H9 (cell line): ENCODE data around the gene LGSN. TPM values are rescaled to one million over a fixed set of nuclear protein-coding genes. Genes with fewer than 3 reads are reported as not detected.

Experiments
- DNase-seq: peaks from one replicate; pipeline ENCODE4 v3.0.0-alpha.2; 2017
- H2AFZ ChIP-seq: one replicate; pipeline ENCODE4 v1.6.1; 2013; ENCODE audit warnings: mild to moderate bottlenecking, low read length, control low read depth, moderate library complexity
- H2AK5ac ChIP-seq: 2 replicates; pipeline ENCODE4 v1.6.1; 2013; ENCODE audit warnings: low read length, control low read depth, mixed read lengths; ENCODE audit not compliant: insufficient read length
- H2BK120ac ChIP-seq: one replicate; pipeline ENCODE4 v1.6.1; 2013; ENCODE audit warnings: low read depth, mild to moderate bottlenecking, low read length, control low read depth, inconsistent platforms; ENCODE audit not compliant: poor library complexity, severe bottlenecking
- H2BK12ac ChIP-seq: 2 replicates; pipeline ENCODE4 v1.6.1; 2013; ENCODE audit warnings: low read length, control low read depth, mixed read lengths, low read depth; ENCODE audit not compliant: insufficient read length
- H2BK15ac ChIP-seq: 2 replicates; pipeline ENCODE4 v1.6.1; 2013; ENCODE audit warnings: low read depth, low read length, control low read depth
- H2BK20ac ChIP-seq: one replicate; pipeline ENCODE4 v1.6.1; 2013; ENCODE audit warnings: low read depth, mild to moderate bottlenecking, low read length, control low read depth, inconsistent platforms; ENCODE audit not compliant: poor library complexity, severe bottlenecking
- H2BK5ac ChIP-seq: 2 replicates; pipeline ENCODE4 v1.6.1; 2013; ENCODE audit warnings: low read length, control low read depth, mixed read lengths; ENCODE audit not compliant: insufficient read length
- H3K14ac ChIP-seq: 2 replicates; pipeline ENCODE4 v1.6.1; 2013; ENCODE audit warnings: low read length, control low read depth; ENCODE audit not compliant: insufficient read depth
- H3K18ac ChIP-seq: 2 replicates; pipeline ENCODE4 v1.6.1; 2013; ENCODE audit warnings: low read depth, mild to moderate bottlenecking, mixed read lengths, low read length, control low read depth; ENCODE audit not compliant: insufficient read length
- H3K23ac ChIP-seq: 2 replicates; pipeline ENCODE4 v1.6.1; 2013; ENCODE audit warnings: low read length, control low read depth, mixed read lengths, low read depth; ENCODE audit not compliant: insufficient read length
- H3K23me2 ChIP-seq: 2 replicates; pipeline ENCODE4 v1.6.1; 2013; ENCODE audit warnings: low read depth, mild to moderate bottlenecking, mixed read lengths, low read length, control low read depth; ENCODE audit not compliant: insufficient read length, poor library complexity, severe bottlenecking
- H3K27ac ChIP-seq: 2 replicates; pipeline ENCODE4 v1.5.1; 2013; ENCODE audit warnings: low read length, control low read depth, mixed read lengths, low read depth; ENCODE audit not compliant: insufficient read length
- H3K27me3 ChIP-seq: 2 replicates; pipeline ENCODE4 v1.6.1; 2013; ENCODE audit warnings: low read length, control low read depth, inconsistent platforms; ENCODE audit not compliant: insufficient read depth
- H3K4ac ChIP-seq: 2 replicates; pipeline ENCODE4 v1.6.1; 2013; ENCODE audit warnings: low read depth, mild to moderate bottlenecking, control low read depth, inconsistent platforms, low read length, moderate library complexity
- H3K4me1 ChIP-seq: 2 replicates; pipeline ENCODE4 v1.6.1; 2013; ENCODE audit warnings: low read length, control low read depth, inconsistent platforms; ENCODE audit not compliant: insufficient read depth
- H3K4me2 ChIP-seq: 2 replicates; pipeline ENCODE4 v1.6.1; 2013; ENCODE audit warnings: low read length, control low read depth, mixed read lengths; ENCODE audit not compliant: insufficient read length, insufficient read depth
- H3K56ac ChIP-seq: 2 replicates; pipeline ENCODE4 v1.6.1; 2013; ENCODE audit warnings: low read depth, mild to moderate bottlenecking, mixed read lengths, low read length, control low read depth; ENCODE audit not compliant: insufficient read length
- H3K79me1 ChIP-seq: 2 replicates; pipeline ENCODE4 v1.6.1; 2013; ENCODE audit warnings: low read depth, mild to moderate bottlenecking, moderate library complexity, low read length, control low read depth, inconsistent platforms; ENCODE audit not compliant: insufficient read depth, poor library complexity, severe bottlenecking
- H3K79me2 ChIP-seq: 2 replicates; pipeline ENCODE4 v1.6.1; 2013; ENCODE audit warnings: low read length, control low read depth, inconsistent platforms; ENCODE audit not compliant: insufficient read depth
- H3K9ac ChIP-seq: 2 replicates; pipeline ENCODE4 v1.6.1; 2013; ENCODE audit warnings: low read length, control low read depth, mixed read lengths; ENCODE audit not compliant: insufficient read length; ENCODE audit errors: extremely low read depth
- H3K9me3 ChIP-seq: one replicate; pipeline ENCODE4 v1.6.1; 2013; ENCODE audit warnings: low read depth, low read length, inconsistent platforms; ENCODE audit not compliant: control insufficient read depth
- H3T11ph ChIP-seq: one replicate; pipeline ENCODE4 v1.6.1; 2013; ENCODE audit warnings: mild to moderate bottlenecking, low read length, control low read depth, inconsistent platforms
- H4K20me1 ChIP-seq: one replicate; pipeline ENCODE4 v1.6.1; 2013; ENCODE audit not compliant: control insufficient read depth, insufficient read length, insufficient read depth
- H4K5ac ChIP-seq: 2 replicates; pipeline ENCODE4 v1.6.1; 2013; ENCODE audit warnings: low read depth, mild to moderate bottlenecking, mixed read lengths, low read length, control low read depth; ENCODE audit not compliant: insufficient read length
- H4K8ac ChIP-seq: replicated peaks from 2 replicates; pipeline ENCODE4 v1.6.1; 2013; ENCODE audit warnings: low read length, control low read depth, mixed read lengths, low read depth; ENCODE audit not compliant: insufficient read length
- H4K91ac ChIP-seq: 2 replicates; pipeline ENCODE4 v1.6.1; 2013; ENCODE audit warnings: low read depth, mild to moderate bottlenecking, moderate library complexity, mixed read lengths, low read length, control low read depth; ENCODE audit not compliant: insufficient read length
- H3K27ac Mint-ChIP-seq, 3 experiments: 2 replicates in 2 of 3; 3 replicates in 1 of 3; pipeline ENCODE4 v1.8.0; 2020 to 2021; ENCODE audit warnings: mixed read lengths in 3 of 3, mild to moderate bottlenecking in 1 of 3, moderate library complexity in 1 of 3
- H3K27me3 Mint-ChIP-seq: 2 replicates; pipeline ENCODE4 v1.8.0; 2021; ENCODE audit warnings: low read depth, mild to moderate bottlenecking, moderate library complexity, mixed read lengths
- H3K36me3 Mint-ChIP-seq, 3 experiments: 2 replicates in 2 of 3; 3 replicates in 1 of 3; pipeline ENCODE4 v1.8.0; 2020 to 2021; ENCODE audit warnings: low read depth in 3 of 3, mixed read lengths in 3 of 3; ENCODE audit not compliant: insufficient read depth in 1 of 3
- H3K4me1 Mint-ChIP-seq, 2 experiments: 2 replicates each; pipeline ENCODE4 v1.8.0; 2020; ENCODE audit warnings: mixed read lengths in 2 of 2
- H3K4me3 Mint-ChIP-seq, 2 experiments: 2 replicates in 1 of 2; 3 replicates in 1 of 2; pipeline ENCODE4 v1.8.0; 2020 to 2021; ENCODE audit warnings: mild to moderate bottlenecking in 2 of 2, mixed read lengths in 2 of 2, moderate library complexity in 1 of 2
- H3K9me3 Mint-ChIP-seq, 2 experiments: 2 replicates in 1 of 2; 3 replicates in 1 of 2; pipeline ENCODE4 v1.8.0; 2020; ENCODE audit warnings: mild to moderate bottlenecking in 2 of 2, mixed read lengths in 2 of 2, moderate library complexity in 1 of 2
- WGBS: extraction: QIAGEN DNeasy Blood & Tissue Kit; methylation state at CpG from one replicate; pipeline ENCODE4 v1.1.7; 2013; ENCODE audit warnings: missing lambda C conversion rate, low lambda C conversion rate, mixed read lengths; ENCODE audit not compliant: insufficient read length; ENCODE audit errors: extremely low coverage; 5-methylcytosine and 5-hydroxymethylcytosine counted together
- total RNA-seq: library from RNA; stranded (reverse); gene quantifications from 2 replicates; pipeline ENCODE4 v1.2.1, GENCODE V29; 2021
- TF ChIP-seq, protein P1 (sequence below): fragments of 200-600 bp; sonication (generic); conservative IDR thresholded peaks from 3 replicates; pipeline ENCODE4 v1.8.0; 2021; ENCODE audit warnings: antibody characterized with exemption, mild to moderate bottlenecking

Gene LGSN
- total RNA-seq, 1 experiment from 2014 or later, result 0.13 TPM

DNA sequence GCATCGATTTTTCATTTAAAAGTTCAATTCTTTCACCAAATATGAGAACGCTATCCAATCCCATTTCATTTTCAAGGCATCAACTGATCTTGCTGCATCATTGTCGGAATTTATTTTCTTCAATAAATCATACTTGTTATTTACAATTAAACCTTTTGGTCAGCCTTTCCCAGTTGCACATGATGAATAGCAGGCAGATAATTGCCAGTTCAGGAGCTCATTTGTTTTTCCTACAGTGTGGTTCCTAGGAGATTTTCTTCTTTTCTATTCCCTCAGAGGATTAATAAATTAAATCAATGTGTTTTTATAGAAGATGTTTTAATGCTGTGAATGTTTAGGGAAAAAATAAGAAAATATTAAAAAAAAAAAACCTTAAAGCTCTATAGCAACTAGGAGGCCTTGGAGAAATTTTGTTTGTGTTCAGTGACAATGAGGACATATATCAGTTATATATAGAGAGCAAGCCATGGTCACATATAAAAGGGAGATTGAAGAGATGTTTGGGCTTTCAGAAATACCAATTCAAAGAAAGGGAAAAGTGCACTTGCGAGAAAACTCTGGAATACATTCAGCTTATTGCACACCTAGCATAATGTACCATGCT lies 30.4 kb downstream of the LGSN start:
- no peak overlapping the region for H2BK12ac ChIP-seq
- H2AK5ac ChIP-seq, result no peak overlapping the region
- H3K27ac ChIP-seq, result no peak overlapping the region
- H3T11ph ChIP-seq, result no peak overlapping the region
- no peak overlapping the region for H3K9ac ChIP-seq
- H2BK15ac ChIP-seq, result no peak overlapping the region
- no peak overlapping the region for H3K14ac ChIP-seq
- no CpG with 5 or more reads among the region's 4 CpGs for WGBS
- Mint-ChIP-seq H3K4me3 (no peak overlapping the region), H3K36me3 (no peaks in the 10 kb centered on the region), H3K9me3 (no peaks in the 10 kb centered on the region), H3K27me3 (no peaks in the 10 kb centered on the region), H3K27ac (no peak overlapping the region; a peak in 1 of 7 replicates), H3K4me1 (peaks cover 8 to 11% of the 10 kb centered on the region in 2 experiments)
- no peaks in the 10 kb centered on the region for H3K27me3 ChIP-seq
- no peak overlapping the region for H2BK120ac ChIP-seq
- no peaks in the 10 kb centered on the region for H3K4me1 ChIP-seq
- no peak overlapping the region for H3K23ac ChIP-seq
- H4K5ac ChIP-seq, result no peak overlapping the region
- no peak overlapping the region for H2AFZ ChIP-seq
- H3K79me2 ChIP-seq, result no peaks in the 10 kb centered on the region
- no peak overlapping the region for H3K56ac ChIP-seq
- DNase-seq, result no peak
- H4K20me1 ChIP-seq, result no peaks in the 10 kb centered on the region
- H2BK5ac ChIP-seq, result no peak overlapping the region
- no peak overlapping the region for H4K8ac ChIP-seq
- H3K9me3 ChIP-seq, result no peaks in the 10 kb centered on the region
- H3K79me1 ChIP-seq, result no peaks in the 10 kb centered on the region
- no peak overlapping the region for H2BK20ac ChIP-seq
- TF ChIP-seq, protein P1, sequence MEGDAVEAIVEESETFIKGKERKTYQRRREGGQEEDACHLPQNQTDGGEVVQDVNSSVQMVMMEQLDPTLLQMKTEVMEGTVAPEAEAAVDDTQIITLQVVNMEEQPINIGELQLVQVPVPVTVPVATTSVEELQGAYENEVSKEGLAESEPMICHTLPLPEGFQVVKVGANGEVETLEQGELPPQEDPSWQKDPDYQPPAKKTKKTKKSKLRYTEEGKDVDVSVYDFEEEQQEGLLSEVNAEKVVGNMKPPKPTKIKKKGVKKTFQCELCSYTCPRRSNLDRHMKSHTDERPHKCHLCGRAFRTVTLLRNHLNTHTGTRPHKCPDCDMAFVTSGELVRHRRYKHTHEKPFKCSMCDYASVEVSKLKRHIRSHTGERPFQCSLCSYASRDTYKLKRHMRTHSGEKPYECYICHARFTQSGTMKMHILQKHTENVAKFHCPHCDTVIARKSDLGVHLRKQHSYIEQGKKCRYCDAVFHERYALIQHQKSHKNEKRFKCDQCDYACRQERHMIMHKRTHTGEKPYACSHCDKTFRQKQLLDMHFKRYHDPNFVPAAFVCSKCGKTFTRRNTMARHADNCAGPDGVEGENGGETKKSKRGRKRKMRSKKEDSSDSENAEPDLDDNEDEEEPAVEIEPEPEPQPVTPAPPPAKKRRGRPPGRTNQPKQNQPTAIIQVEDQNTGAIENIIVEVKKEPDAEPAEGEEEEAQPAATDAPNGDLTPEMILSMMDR, result no peak
- no peaks in the 10 kb centered on the region for H3K23me2 ChIP-seq
- no peak overlapping the region for H3K18ac ChIP-seq
- no peak overlapping the region for H4K91ac ChIP-seq
- H3K4me2 ChIP-seq, result no peak overlapping the region
- no peak overlapping the region for H3K4ac ChIP-seq
